Activated CD8-positive, alpha-beta T cell treated with anti-CD3 and anti-CD28 coated beads, Interleukin-2, amount 10 ng/mL, durations not matched to agents 7 days and 5 days (primary cell): ENCODE results near the gene MT1H. TPM values are rescaled to one million over a fixed set of nuclear protein-coding genes. Genes with fewer than 3 reads are reported as not detected.
"Not testable (repeated sequence)": the region's sequence is repeated elsewhere in the genome, so short reads cannot be mapped to it uniquely, and the experiment has no call there.

Source experiments
- ATAC-seq: fragments of 150-1000 bp; cut with Tn5 transposase; one replicate; pipeline ENCODE4 v1.10.0; 2021; ENCODE audit warnings: moderate library complexity
- CTCF ChIA-PET: fragments of 350-600 bp; sonication (Branson Sonifier 250); formaldehyde crosslinking; loops from one replicate; lab custom pipeline; 2021; ENCODE audit warnings: antibody characterized with exemption; lab: Charles Lee
- POLR2A ChIA-PET: fragments of 350-600 bp; sonication (Branson Sonifier 250); formaldehyde crosslinking; loops from one replicate; lab custom pipeline; 2021; ENCODE audit warnings: antibody characterized with exemption; lab: Charles Lee
- DNase-seq: peaks from one replicate; pipeline ENCODE4 v3.0.0-alpha.2; 2020
- H3K27ac Mint-ChIP-seq: one replicate; pipeline ENCODE4 v1.8.0; 2021; ENCODE audit warnings: mild to moderate bottlenecking, mixed read lengths
- H3K27me3 Mint-ChIP-seq: one replicate; pipeline ENCODE4 v1.8.0; 2021; ENCODE audit warnings: low read depth, mixed read lengths
- H3K36me3 Mint-ChIP-seq: one replicate; pipeline ENCODE4 v1.8.0; 2021; ENCODE audit warnings: low read depth, mixed read lengths
- H3K4me1 Mint-ChIP-seq: one replicate; pipeline ENCODE4 v1.8.0; 2021; ENCODE audit warnings: low read depth, mixed read lengths
- H3K4me3 Mint-ChIP-seq: one replicate; pipeline ENCODE4 v1.8.0; 2021; ENCODE audit warnings: mild to moderate bottlenecking, mixed read lengths
- H3K9me3 Mint-ChIP-seq: one replicate; pipeline ENCODE4 v1.8.0; 2022; ENCODE audit warnings: mixed read lengths; ENCODE audit not compliant: insufficient read depth
- total RNA-seq, 2 experiments: library from RNA; stranded (reverse); gene quantifications; one replicate each; pipeline ENCODE4 v1.2.3, GENCODE V29; 2021

The MT1H gene
- total RNA-seq, 2 experiments from 2014 or later, result 0.84 to 1.9 TPM

DNA sequence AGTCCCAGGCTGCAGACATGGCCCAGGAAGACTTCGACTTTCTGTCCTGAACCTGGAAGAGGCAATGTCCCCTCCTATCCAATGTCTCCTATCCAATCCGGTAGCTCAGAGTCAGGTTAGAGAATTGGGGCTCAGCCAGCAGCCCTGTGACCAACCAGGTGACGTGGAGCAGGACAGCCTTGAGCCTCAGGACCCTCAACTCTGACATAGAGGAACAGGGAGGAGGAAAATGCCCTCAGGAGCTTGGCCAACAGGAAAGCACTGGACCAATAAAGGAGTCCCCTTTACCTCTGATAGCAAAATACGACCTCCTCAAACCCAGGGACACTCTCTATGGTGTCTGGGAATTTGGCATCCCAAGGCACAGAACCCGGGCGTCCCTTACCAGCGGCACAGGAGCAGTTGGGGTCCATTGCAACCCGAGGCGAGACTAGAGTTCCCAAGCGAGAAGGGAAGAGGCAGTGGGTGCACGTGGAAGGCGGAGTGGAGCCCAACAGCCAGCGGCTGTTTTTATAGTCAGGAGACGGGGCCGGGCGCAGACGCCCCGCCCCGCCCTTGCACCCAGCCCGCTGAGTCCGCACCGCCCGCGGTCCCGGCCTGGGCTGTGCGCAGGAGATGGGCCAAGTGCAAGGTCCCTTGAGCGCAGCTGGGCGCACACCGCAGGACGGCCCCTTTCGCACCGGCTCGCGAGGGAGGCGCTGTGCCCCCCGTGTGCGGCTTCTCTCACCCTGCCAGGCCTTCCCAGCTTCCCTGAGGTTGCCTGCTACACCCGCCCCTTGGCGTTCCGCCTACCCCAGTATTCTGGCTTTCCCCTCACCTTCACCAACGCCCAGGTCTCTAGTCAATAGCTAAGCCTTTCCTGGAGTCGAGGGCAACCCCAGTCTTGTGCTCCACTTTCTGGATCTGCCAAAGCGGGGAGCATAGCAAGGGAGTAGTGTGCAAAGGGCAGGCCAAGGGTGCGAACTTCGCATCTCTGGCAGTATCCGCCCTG lies 1.7 kb upstream of the MT1H start, which contains the start of gene MT1G:
TSS of gene MT1G (minus strand) at position 485 of the 991 bp plus-strand sequence. CDS start at position 413, 72 bp downstream.
- Mint-ChIP-seq H3K4me1 (peaks cover 48% of the 10 kb centered on the region), H3K4me3 (peak within 1 kb of the TSS; percentile 67), H3K36me3 (no peaks in the 10 kb centered on the region), H3K27me3 (peaks cover 78% of the 10 kb centered on the region), H3K27ac (peak within 1 kb of the TSS; percentile 26), H3K9me3 (no peaks in the 10 kb centered on the region)
- POLR2A ChIA-PET, result interaction anchor here (0.7 to 1.4 kb wide), 5 partner anchors 8 to 58 kb away, joined by 3 to 6 read pairs (median 4); partner anchors contain the start of genes MT1E and MT1X
- DNase-seq, result peak; percentile 65
- ATAC-seq, result peak; percentile 88
- CTCF ChIA-PET, result interaction anchor here (0.7 to 6.9 kb wide), 3 partner anchors 34 to 60 kb away, joined by 3 to 59 read pairs (median 3); partner anchors contain the start of gene MT2A

DNA sequence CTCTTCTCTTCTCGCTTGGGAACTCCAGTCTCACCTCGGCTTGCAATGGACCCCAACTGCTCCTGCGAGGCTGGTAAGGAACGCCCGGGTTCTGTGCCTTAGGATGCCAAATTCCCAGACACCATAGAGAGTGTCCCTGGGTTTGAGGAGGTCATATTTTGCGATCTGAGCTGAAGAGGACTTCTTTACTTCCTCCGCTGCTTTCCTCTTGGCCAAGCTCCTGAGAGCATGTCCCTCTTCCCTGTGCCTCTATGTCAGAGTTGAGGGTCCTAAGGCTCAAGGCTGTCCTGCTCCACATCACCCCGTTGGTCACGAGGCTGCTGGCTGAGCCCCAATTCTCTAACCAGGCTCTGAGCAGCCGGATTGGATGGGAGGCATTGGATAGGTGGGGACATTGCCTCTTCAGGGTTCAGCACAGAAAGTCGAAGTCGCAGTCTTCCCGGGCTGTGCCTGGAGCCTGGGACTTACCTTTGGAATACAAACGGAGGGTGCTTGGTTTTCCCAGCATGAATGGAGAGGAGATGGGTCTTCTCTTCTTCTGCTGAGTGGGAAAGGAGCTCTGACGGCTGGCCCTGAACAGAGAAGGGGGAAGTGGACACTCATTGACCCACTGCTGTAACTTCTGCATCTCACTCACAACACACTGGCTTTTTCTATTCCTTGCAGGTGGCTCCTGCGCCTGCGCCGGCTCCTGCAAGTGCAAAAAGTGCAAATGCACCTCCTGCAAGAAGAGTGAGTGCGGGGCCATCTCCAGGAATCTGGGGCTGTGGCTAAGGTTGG lies 416 bp downstream of the MT1H start:
- ATAC-seq (no peak), DNase-seq (no peak)
- Mint-ChIP-seq H3K27me3 (peaks cover 75% of the 10 kb centered on the region), H3K4me1 (peaks cover 55% of the 10 kb centered on the region), H3K36me3 (no peaks in the 10 kb centered on the region), H3K4me3 (peak overlapping the region; percentile 19), H3K27ac (no peak overlapping the region), H3K9me3 (no peaks in the 10 kb centered on the region)
- CTCF ChIA-PET, result interaction anchor here (6.9 kb wide), 1 partner anchor 32 kb away, joined by 59 read pairs; no protein-coding TSS in a partner anchor
- POLR2A ChIA-PET, result interaction anchor here (0.8 to 1.3 kb wide), 4 partner anchors 8 to 320 kb away, joined by 3 to 4 read pairs (median 3); partner anchors contain the start of genes MT1F and MT1X

DNA sequence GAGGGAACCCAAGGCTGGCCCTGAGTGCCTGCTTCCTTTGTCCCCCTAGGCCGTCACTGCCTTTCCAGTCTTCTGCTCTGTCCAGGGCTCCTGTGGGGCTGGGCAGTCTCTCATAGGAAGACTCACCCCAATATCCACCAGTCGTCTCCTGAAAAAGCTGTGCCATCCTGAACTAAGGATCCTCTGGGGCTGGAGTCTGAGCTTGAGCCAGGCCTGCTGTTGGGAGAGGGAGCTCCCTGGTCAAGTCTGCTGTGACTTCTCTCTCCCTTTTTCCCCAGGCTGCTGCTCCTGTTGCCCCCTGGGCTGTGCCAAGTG lies 963 bp downstream of the MT1H start:
- Mint-ChIP-seq H3K27ac (no peak overlapping the region), H3K4me1 (peaks cover 56% of the 10 kb centered on the region), H3K36me3 (no peaks in the 10 kb centered on the region), H3K27me3 (peaks cover 73% of the 10 kb centered on the region), H3K4me3 (no peak overlapping the region), H3K9me3 (no peaks in the 10 kb centered on the region)
- no peak for DNase-seq
- ChIA-PET POLR2A (interaction anchor here (0.9 to 1.3 kb wide), 4 partner anchors 8 to 319 kb away, joined by 3 to 5 read pairs (median 3); partner anchors contain the start of genes MT1F and MT1X), CTCF (interaction anchor here (6.9 kb wide), 1 partner anchor 31 kb away, joined by 59 read pairs; no protein-coding TSS in a partner anchor)
- ATAC-seq, result no peak

DNA sequence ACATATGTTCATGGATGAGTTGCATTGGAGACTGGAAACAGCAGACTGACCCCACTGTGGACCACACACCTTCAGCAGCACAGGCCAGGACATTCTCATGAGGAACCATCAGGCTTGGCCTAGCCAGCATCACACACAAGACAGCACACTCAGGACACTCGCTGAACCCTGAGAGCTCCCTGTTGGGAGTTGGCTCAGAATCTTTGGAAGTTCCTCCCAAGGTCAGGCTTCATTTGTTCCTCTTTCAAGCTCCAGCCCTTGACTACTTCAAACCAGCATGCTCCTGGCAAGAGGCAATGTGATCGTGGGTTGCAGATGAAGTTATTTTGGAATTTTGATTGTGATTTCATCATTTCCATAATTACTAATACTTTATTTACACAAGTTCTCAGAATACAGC lies 2.1 kb downstream of the MT1H start:
- DNase-seq, H3K4me3 Mint-ChIP-seq, H3K9me3 Mint-ChIP-seq, H3K27ac Mint-ChIP-seq, ATAC-seq, H3K36me3 Mint-ChIP-seq: not testable (repeated sequence)
- peaks cover 56% of the 10 kb centered on the region for H3K4me1 Mint-ChIP-seq
- POLR2A ChIA-PET, result interaction anchor here (1.3 kb wide), 1 partner anchor 11 kb away, joined by 5 read pairs; the partner anchor contains the start of gene MT1X
- H3K27me3 Mint-ChIP-seq, result peaks cover 65% of the 10 kb centered on the region
- CTCF ChIA-PET, result interaction anchor here (6.9 kb wide), 1 partner anchor 30 kb away, joined by 59 read pairs; no protein-coding TSS in a partner anchor

DNA sequence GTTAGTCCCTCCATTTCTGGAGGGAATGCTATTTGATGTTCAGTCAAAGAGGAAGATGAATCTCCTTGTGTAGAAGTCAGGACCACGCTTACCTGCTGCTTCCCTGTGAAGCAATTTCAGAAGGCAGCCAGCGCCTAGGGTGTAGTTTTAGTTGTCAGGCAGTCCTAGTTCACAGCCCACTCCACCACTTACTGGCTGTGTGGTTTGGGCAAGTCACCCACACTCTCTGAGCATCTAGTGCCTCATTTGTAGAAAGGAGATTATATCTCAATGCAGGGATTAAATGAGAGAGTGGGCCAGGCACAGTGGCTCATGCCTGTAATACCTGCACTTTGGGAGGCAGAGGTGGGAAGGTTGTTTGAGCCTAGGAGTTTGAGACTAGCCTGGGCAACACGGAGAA lies 2.6 kb downstream of the MT1H start:
- H3K27ac Mint-ChIP-seq, POLR2A ChIA-PET, ATAC-seq, DNase-seq, H3K36me3 Mint-ChIP-seq, H3K4me3 Mint-ChIP-seq, H3K9me3 Mint-ChIP-seq: not testable (repeated sequence)
- peaks cover 64% of the 10 kb centered on the region for H3K27me3 Mint-ChIP-seq
- CTCF ChIA-PET, result interaction anchor here (1.4 to 6.9 kb wide), 4 partner anchors 26 to 137 kb away, joined by 3 to 59 read pairs (median 6); no protein-coding TSS in a partner anchor
- H3K4me1 Mint-ChIP-seq, result peaks cover 54% of the 10 kb centered on the region

DNA sequence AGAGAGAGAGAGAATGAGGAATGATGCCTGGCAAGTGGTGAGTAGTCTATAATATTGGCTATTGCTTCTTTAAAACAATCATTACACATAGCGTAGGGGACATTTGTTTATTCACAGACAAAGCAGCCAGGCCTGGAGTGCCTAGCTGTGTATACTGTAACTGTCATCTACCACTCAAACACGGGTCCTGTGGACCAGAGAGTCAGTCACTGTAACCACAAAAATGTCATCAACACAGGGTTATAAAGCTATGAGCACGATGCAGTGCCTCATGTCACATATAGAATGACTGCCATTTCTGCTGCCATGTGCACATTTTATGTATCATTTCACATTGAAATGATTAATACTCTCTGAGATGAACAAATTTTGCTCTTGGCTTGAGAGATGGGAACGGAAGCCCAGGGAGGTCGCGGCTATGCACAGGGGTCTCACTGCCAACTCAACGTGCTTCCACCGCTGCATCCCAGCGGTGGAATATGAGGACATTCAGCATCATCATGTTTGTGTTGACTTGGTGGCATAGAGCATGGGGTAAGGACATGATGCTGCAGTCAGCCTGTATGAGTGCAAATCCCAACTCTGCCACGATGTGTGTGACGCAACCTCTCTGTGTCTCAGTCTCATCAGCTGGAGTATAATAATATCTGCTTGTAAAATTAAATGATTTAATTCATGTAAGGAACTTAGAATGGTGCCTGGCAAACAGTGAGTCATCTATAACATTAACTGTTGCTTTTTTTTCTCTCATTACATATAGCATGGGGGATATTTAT lies 3.3 kb downstream of the MT1H start:
- Mint-ChIP-seq H3K9me3 (no peaks in the 10 kb centered on the region), H3K36me3 (no peaks in the 10 kb centered on the region), H3K4me1 (peaks cover 47% of the 10 kb centered on the region), H3K27me3 (peaks cover 60% of the 10 kb centered on the region), H3K4me3 (no peak overlapping the region), H3K27ac (no peak overlapping the region)
- POLR2A ChIA-PET, result interaction anchor here (0.9 kb wide), 1 partner anchor 10 kb away, joined by 3 read pairs; no protein-coding TSS in a partner anchor
- CTCF ChIA-PET, result interaction anchor here (1.0 to 6.9 kb wide), 8 partner anchors 11 to 136 kb away, joined by 3 to 59 read pairs (median 4); no protein-coding TSS in a partner anchor
- DNase-seq, result no peak
- ATAC-seq, result no peak

DNA sequence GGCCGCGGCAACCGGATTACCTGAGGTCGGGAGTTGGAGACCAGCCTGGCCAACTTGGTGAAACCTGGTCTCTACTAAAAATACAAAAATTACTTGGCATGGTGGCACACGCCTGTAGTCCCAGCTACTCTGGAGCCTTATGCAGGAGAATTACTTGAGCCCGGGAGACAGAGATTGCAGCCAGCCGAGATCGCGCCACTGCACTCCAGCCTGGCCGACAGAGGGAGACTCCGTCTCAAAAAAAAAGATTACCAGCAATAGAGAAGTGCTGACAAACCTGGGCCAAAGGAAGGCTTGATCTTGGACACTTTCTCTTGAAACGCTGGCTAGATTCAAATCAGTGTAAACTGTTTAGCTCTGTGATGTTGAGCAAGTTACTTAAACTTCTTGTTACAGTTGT lies 4.3 kb downstream of the MT1H start:
- H3K36me3 Mint-ChIP-seq, result no peaks in the 10 kb centered on the region
- no peak overlapping the region for H3K27ac Mint-ChIP-seq
- H3K4me3 Mint-ChIP-seq, result no peak overlapping the region
- DNase-seq (peak; percentile 51), ATAC-seq (peak; percentile 44)
- H3K9me3 Mint-ChIP-seq, result no peaks in the 10 kb centered on the region
- peaks cover 38% of the 10 kb centered on the region for H3K4me1 Mint-ChIP-seq
- H3K27me3 Mint-ChIP-seq, result peaks cover 51% of the 10 kb centered on the region
- ChIA-PET CTCF (interaction anchor here (0.7 to 6.9 kb wide), 11 partner anchors 9 to 812 kb away, joined by 3 to 59 read pairs (median 4); partner anchors contain the start of genes DOK4 and MT1X), POLR2A (interaction anchor here (0.7 kb wide), 1 partner anchor 258 kb away, joined by 3 read pairs; no protein-coding TSS in a partner anchor)

DNA sequence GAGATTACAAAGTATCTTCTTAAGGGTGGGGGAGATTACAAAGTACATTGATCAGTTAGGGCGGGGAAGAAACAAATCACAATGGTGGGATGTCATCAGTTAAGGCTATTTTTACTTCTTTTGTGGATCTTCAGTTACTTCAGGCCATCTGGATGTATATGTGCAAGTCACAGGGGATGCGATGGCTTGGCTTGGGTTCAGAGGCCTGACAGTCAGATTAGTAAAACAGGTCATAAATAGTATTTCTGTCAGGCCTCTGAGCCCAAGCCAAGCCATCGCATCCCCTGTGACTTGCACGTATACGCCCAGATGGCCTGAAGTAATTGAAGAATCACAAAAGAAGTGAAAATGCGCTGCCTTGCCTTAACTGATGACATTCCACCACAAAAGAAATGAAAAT lies 5.0 kb downstream of the MT1H start:
- DNase-seq, H3K36me3 Mint-ChIP-seq, H3K4me3 Mint-ChIP-seq, H3K27ac Mint-ChIP-seq, ATAC-seq, H3K9me3 Mint-ChIP-seq: not testable (repeated sequence)
- POLR2A ChIA-PET, result interaction anchor here (0.7 kb wide), 1 partner anchor 257 kb away, joined by 3 read pairs; no protein-coding TSS in a partner anchor
- Mint-ChIP-seq H3K4me1 (peaks cover 33% of the 10 kb centered on the region), H3K27me3 (peaks cover 45% of the 10 kb centered on the region)
- CTCF ChIA-PET, result interaction anchor here (0.7 to 6.9 kb wide), 8 partner anchors 8 to 812 kb away, joined by 3 to 59 read pairs (median 5); partner anchors contain the start of genes DOK4 and MT1X

DNA sequence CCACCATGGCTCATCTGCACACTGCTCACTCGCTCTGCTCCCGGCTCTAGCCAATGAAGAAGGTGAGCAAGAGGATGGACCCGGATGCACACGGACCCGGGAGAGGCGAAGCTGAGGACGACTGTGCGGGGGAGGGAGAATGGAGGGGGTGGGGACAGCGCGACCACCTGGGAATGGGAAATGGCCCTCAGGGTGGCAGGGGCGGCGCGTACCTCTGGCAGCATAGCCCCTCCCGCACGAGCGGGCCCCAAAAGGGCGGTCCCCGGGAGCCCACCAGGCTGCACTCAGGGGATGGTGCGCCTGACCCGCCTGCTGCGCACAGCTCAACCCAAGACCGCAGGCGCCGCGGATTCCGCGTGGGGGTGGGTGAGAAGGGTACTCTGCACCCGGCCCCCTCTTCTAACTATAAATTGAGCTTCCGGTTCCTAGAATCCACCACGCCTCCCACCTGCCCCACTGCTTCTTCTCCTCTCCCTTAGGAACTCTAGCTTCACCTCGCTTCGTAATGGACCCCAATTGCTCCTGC lies 6.1 kb downstream of the MT1H start:
- peak overlapping the region; percentile 61 for H3K4me3 Mint-ChIP-seq
- H3K9me3 Mint-ChIP-seq, result no peaks in the 10 kb centered on the region
- H3K36me3 Mint-ChIP-seq, result no peaks in the 10 kb centered on the region
- H3K27me3 Mint-ChIP-seq, result peaks cover 33% of the 10 kb centered on the region
- ChIA-PET CTCF (interaction anchor here (0.8 to 3.9 kb wide), 8 partner anchors 12 to 275 kb away, joined by 3 to 35 read pairs (median 3); no protein-coding TSS in a partner anchor), POLR2A (interaction anchor here (0.6 to 1.0 kb wide), 5 partner anchors 8 to 90 kb away, joined by 3 to 4 read pairs (median 3); partner anchors contain the start of gene MT1G)
- peak overlapping the region; percentile 53 for H3K27ac Mint-ChIP-seq
- peak; percentile 73 for DNase-seq
- ATAC-seq, result peak; percentile 89
- H3K4me1 Mint-ChIP-seq, result peaks cover 33% of the 10 kb centered on the region

DNA sequence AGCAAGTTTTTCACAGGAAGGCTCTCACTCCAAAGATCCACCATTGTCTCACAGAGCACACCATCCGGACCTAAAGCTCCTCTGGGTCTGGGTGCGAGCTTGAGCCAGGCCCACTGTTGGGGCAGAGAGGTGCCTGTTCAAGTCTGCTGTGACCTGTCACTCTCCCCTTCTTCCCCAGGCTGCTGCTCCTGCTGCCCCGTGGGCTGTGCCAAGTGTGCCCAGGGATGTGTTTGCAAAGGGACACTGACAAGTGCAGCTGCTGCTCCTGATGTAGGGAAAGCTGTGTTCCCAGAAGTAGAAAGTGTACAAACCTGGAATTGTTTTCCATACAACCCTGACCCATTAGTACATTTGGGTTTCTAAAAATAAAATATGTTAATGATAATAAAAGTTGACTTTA lies 7.9 kb downstream of the MT1H start:
- no peaks in the 10 kb centered on the region for H3K36me3 Mint-ChIP-seq
- no peaks in the 10 kb centered on the region for H3K9me3 Mint-ChIP-seq
- ChIA-PET CTCF (interaction anchor here (2.0 to 3.9 kb wide), 3 partner anchors 15 to 34 kb away, joined by 6 to 35 read pairs (median 7); no protein-coding TSS in a partner anchor), POLR2A (interaction anchor here (1.5 kb wide), 1 partner anchor 7 kb away, joined by 3 read pairs; no protein-coding TSS in a partner anchor)
- DNase-seq, result no peak
- no peak overlapping the region for H3K4me3 Mint-ChIP-seq
- H3K4me1 Mint-ChIP-seq, result peaks cover 45% of the 10 kb centered on the region
- ATAC-seq, result no peak
- H3K27me3 Mint-ChIP-seq, result peaks cover 20% of the 10 kb centered on the region
- no peak overlapping the region for H3K27ac Mint-ChIP-seq
